KG1 (cell line): ENCODE results near the gene GNL3L.
"Not testable (repeated sequence)": the region's sequence is repeated elsewhere in the genome, so short reads cannot be mapped to it uniquely, and the experiment has no call there.

Source experiments
- DNase-seq: peaks from one replicate; lab custom pipeline; 2025; lab: John Stamatoyannopoulos, UW

GNL3L gene

DNA sequence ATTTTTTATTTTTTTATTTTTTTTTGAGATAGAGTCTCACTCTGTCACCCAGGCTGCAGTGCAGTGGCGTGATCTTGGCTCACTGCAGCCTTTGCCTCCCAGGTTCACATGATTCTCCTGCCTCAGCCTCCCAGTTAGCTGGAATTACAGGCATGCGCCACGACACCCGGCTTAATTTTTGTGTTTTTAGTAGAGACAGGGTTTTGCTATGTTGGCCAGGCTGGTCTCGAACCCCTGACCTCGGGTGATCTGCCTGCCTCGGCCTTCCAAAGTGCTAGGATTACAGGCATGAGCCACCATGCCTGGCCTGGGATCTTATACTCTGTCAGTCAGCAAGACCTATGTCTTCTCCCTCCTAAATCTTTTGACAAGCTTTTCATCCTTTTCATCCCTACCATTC is 25.0 kb downstream of the GNL3L start:
- DNase-seq: not testable (repeated sequence)

GRCh38 chrX:54560411-54560810 is 30.4 kb downstream of the GNL3L start:
- no peak for DNase-seq

- no peak for DNase-seq
These were observed 31.6 kb downstream of the GNL3L start for GRCh38 chrX:54561622-54562021.

GRCh38 chrX:54564936-54565335 is 34.9 kb downstream of the GNL3L start:
- no peak for DNase-seq

- DNase-seq: no peak
These were observed 40.3 kb downstream of the GNL3L start for GRCh38 chrX:54570332-54570731.

DNA sequence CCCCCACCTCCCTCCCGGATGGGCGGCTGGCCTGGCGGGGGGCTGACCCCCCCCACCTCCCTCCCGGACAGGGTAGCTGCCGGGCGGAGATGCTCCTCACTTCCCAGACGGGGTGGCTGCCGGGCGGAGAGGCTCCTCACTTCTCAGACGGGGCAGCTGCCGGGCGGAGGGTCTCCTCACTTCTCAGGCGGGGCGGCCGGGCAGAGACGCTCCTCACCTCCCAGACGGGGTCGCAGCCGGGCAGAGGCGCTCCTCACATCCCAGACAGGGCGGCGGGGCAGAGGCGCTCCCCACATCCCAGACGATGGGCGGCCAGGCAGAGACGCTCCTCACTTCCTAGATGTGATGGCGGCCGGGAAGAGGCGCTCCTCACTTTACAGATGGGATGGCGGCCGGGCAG is 42.6 kb downstream of the GNL3L start:
- not testable (repeated sequence) for DNase-seq

DNA sequence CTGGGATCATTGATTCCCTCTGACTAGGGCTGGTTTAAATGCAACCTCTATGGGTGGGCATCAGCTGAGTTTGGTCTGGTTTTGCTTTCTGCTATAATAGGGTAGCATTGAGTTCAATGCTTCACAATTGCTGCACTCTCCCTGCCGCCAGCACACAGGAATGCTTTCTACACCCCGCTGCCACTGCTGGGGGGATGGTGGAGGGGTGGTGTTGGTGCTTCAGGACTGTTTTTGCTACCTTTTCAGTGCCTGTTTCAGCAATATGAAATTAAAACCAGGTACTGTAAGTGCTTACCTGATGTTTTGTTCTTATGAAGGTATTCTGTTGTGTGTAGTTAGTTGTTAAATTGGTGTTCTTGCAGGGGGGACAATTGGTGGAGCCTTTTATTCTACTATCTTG is 67.7 kb downstream of the GNL3L start:
- DNase-seq: no peak

GRCh38 chrX:54602563-54602962 is 72.5 kb downstream of the GNL3L start:
- no peak for DNase-seq
